Psoas muscle (tissue), 8 donors: ENCODE results near the gene ADAMTSL3. TPM values are rescaled to one million over a fixed set of nuclear protein-coding genes. Genes with fewer than 3 reads are reported as not detected.

Experiments
- ATAC-seq, 4 donors: fragments of 200-7000 bp; cut with Tn5 transposase; one replicate each; pipeline ENCODE4 v1.9.1; 2020; ENCODE audit warnings: moderate library complexity in 3 of 4, mild to moderate bottlenecking in 2 of 4
- DNase-seq, 2 donors: peaks; one replicate each; pipeline ENCODE4 v3.0.0-alpha.2; 2020
- H3K27ac ChIP-seq: fragments of 200-600 bp; one replicate; pipeline ENCODE4 v1.8.0; 2022
- H3K27me3 ChIP-seq, 3 donors: fragments of 200-600 bp in 1 of 3; one replicate each; pipeline versions ENCODE4 v1.6.1 to v1.8.0; 2013 to 2022; ENCODE audit warnings: low read length in 2 of 3, mild to moderate bottlenecking in 2 of 3, moderate library complexity in 1 of 3; ENCODE audit not compliant: insufficient read depth in 3 of 3
- H3K36me3 ChIP-seq, 2 donors: fragments of 200-600 bp in 1 of 2; one replicate each; pipeline versions ENCODE4 v1.6.1 to v1.8.0; 2013 to 2022; ENCODE audit warnings: low read depth in 1 of 2, mild to moderate bottlenecking in 1 of 2, moderate library complexity in 1 of 2; ENCODE audit not compliant: insufficient read depth in 1 of 2
- H3K4me1 ChIP-seq: fragments of 200-600 bp; one replicate; pipeline ENCODE4 v1.8.0; 2022
- H3K4me3 ChIP-seq: fragments of 200-600 bp; one replicate; pipeline ENCODE4 v1.8.0; 2022; ENCODE audit warnings: mild to moderate bottlenecking
- H3K9me3 ChIP-seq: fragments of 200-600 bp; one replicate; pipeline ENCODE4 v1.8.0; 2022
- CTCF ChIP-seq: fragments of 200-600 bp; IDR thresholded peaks from one replicate; pipeline ENCODE4 v1.8.0; 2022; ENCODE audit warnings: antibody characterized with exemption
- WGBS, 3 donors: extraction: QIAGEN DNeasy Blood & Tissue Kit; methylation state at CpG; one replicate each; pipeline versions ENCODE4 v1.1.6 to v1.1.7; 2013; 5-methylcytosine and 5-hydroxymethylcytosine counted together
- intact Hi-C, 2 donors: fragments of 100-400 bp; cut with DNase I; formaldehyde crosslinking; loops; one replicate each; pipeline versions ENCODE4 v1.11.0 to v1.14.2; 2022
- polyA plus RNA-seq, 3 donors: library from polyadenylated mRNA; stranded (reverse); fragments of 200-250 nt; gene quantifications; one replicate each; pipeline ENCODE4 v1.2.3, GENCODE V29; 2013
- total RNA-seq, 4 donors: library from RNA; stranded (reverse); fragmentation: NEBNext Ultra II Directional in 2 of 4; extraction: Animal tissue kit (Norgen Biotek cat#: 25700) in 2 of 4; gene quantifications; one replicate each; pipeline versions ENCODE4 v1.2.1 to v1.2.4, GENCODE V29; 2021 to 2023
- donor health status: healthy with polysubstance abuse.
- donor health status: DM: no; HTN: no; CAD: no; lungs with moderate emphysema.
- donor health status: Bipolar disorder and iron deficiency.
- donor health status: healthy.
- donor health status: DM: yes; HTN: yes; CAD: no.
- donor health status: DM: no; HTN: no; CAD: no.
- donor health status: DM: no; HTN: no; CAD: no.
- donor health status: DM: yes; HTN: yes; CAD: no.

Gene ADAMTSL3
- total and polyA plus RNA-seq, 7 donors: 0.35 to 12.8 (median 2.1) TPM

GRCh38 chr15:83928878-83929418, 275.0 kb downstream of the ADAMTSL3 start:
- no peak for DNase-seq
- intact Hi-C loops: no loop called here
- no peak overlapping the region for H3K27ac ChIP-seq

GRCh38 chr15:83929619-83930018, 275.7 kb downstream of the ADAMTSL3 start:
- intact Hi-C loops: no loop called here
- DNase-seq (no peak), ATAC-seq (no peak)
- Histone ChIP-seq H3K27me3 (no peaks in the 10 kb centered on the region), H3K9me3 (no peaks in the 10 kb centered on the region), H3K27ac (no peak overlapping the region), H3K4me1 (no peaks in the 10 kb centered on the region), H3K36me3 (no peaks in the 10 kb centered on the region), H3K4me3 (no peak overlapping the region)
- no peak for TF ChIP-seq CTCF
- WGBS, 3 donors: 94 to 100% (median 97%) methylated on average over 1 of the region's 1 CpG

More at GRCh38 chr15:83928878-83929418, 275.0 kb downstream of the ADAMTSL3 start:
- no peak for TF ChIP-seq CTCF
- no peaks in the 10 kb centered on the region for H3K9me3 ChIP-seq
- no peaks in the 10 kb centered on the region for H3K4me1 ChIP-seq
- H3K36me3 ChIP-seq: no peaks in the 10 kb centered on the region
- no peaks in the 10 kb centered on the region for H3K27me3 ChIP-seq
- ATAC-seq: no peak
- no peak overlapping the region for H3K4me3 ChIP-seq
- WGBS, 3 donors: 83 to 85% (median 84%) methylated on average over 5 of the region's 5 CpGs

- no peak for TF ChIP-seq CTCF
- no peak overlapping the region for H3K27ac ChIP-seq
- H3K9me3 ChIP-seq: no peaks in the 10 kb centered on the region
- no peaks in the 10 kb centered on the region for H3K36me3 ChIP-seq
- ATAC-seq: no peak
- intact Hi-C loops: no loop called here
- no peaks in the 10 kb centered on the region for H3K4me1 ChIP-seq
- H3K27me3 ChIP-seq: no peaks in the 10 kb centered on the region
- H3K4me3 ChIP-seq: no peak overlapping the region
- DNase-seq: no peak
Measured at GRCh38 chr15:83930392-83931212, 276.7 kb downstream of the ADAMTSL3 start.

GRCh38 chr15:83935774-83936173, 281.9 kb downstream of the ADAMTSL3 start:
- Histone ChIP-seq H3K27ac (no peak overlapping the region), H3K4me3 (no peak overlapping the region), H3K9me3 (no peaks in the 10 kb centered on the region), H3K4me1 (no peaks in the 10 kb centered on the region), H3K27me3 (no peaks in the 10 kb centered on the region), H3K36me3 (no peaks in the 10 kb centered on the region)
- intact Hi-C loops: no loop called here
- no peak for TF ChIP-seq CTCF
- WGBS, 3 donors: 98% methylated on average over 1 of the region's 1 CpG
- ATAC-seq (no peak), DNase-seq (no peak)
